HG03097 (cell line): ENCODE results near the gene SLC24A3.
A peak's percentile ranks its signal among the peaks of the same experiment; 100 is the strongest.
"Not testable (repeated sequence)": the region's sequence is repeated elsewhere in the genome, so short reads cannot be mapped to it uniquely, and the experiment has no call there.

Source experiments
- ATAC-seq: cut with Tn5 transposase; IDR thresholded peaks from one replicate; pipeline ENCODE4 v1.9.1; 2021; ENCODE audit not compliant: unreplicated experiment, low FRiP score

The SLC24A3 gene

GRCh38 chr20:19653327-19653726 lies 440.9 kb downstream of the SLC24A3 start:
- ATAC-seq, result no peak

DNA sequence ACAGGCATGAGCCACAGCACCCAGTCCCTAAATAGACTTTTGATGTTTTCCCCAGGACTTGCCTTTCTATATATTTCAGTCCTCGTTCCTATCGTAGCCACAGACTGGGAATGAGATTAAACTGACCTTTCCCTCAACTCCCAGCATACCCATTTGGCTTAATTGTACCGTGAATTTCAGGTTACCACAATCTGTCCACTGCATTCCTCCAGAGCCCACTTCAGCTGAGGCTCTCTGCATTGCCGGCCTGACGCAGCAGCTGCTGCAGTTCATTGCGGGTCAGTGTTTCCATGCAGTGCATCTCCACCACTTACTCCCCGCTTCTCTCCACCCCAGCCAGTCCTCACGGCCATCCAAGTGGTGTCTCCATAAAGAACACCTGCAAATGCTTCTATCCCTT lies 442.5 kb downstream of the SLC24A3 start:
- no peak for ATAC-seq

DNA sequence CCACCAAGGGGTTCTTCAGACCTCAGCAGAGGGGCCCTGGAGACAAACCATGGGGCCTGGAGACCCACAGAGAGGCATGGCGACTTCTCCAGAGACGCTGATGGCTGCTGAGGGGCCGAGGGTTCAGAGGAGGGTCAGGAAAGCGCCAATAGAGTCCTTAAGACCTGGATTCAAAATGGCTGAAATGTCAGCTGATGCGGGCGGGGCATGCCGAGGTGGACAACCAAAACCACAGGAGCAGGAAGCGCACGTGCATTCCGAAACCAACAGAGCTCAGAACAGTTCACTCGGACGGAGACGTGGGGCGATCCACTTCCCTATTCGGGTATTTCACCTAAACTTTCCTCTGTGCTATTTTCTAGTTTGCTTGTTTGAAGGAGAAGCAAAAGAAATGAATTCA lies 445.7 kb downstream of the SLC24A3 start:
- ATAC-seq, result peak; percentile 78

DNA sequence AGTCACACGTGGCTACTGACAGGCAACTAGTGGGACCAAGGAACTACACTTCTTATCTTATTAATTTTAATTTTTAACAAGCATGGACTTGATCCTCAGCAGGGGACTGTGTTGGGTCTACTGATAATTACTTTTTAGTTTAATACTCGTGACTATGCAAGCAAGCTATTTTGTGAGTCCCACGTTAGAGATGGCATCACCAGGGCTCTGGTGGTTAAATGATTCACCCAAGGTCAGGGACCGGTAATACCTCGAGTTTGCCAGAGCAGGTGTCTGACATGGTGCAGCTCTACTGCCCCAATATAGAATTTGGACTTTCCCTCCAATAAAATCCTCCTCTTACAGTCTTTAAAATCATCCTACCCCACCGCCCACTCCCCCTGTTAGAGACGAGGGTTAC lies 447.0 kb downstream of the SLC24A3 start:
- no peak for ATAC-seq

- ATAC-seq, result no peak
Observed at GRCh38 chr20:19660808-19661378, 448.5 kb downstream of the SLC24A3 start.

GRCh38 chr20:19661717-19662636 lies 449.5 kb downstream of the SLC24A3 start:
- ATAC-seq, result no peak

- ATAC-seq, result no peak
Observed at GRCh38 chr20:19662637-19662995, 450.2 kb downstream of the SLC24A3 start.

DNA sequence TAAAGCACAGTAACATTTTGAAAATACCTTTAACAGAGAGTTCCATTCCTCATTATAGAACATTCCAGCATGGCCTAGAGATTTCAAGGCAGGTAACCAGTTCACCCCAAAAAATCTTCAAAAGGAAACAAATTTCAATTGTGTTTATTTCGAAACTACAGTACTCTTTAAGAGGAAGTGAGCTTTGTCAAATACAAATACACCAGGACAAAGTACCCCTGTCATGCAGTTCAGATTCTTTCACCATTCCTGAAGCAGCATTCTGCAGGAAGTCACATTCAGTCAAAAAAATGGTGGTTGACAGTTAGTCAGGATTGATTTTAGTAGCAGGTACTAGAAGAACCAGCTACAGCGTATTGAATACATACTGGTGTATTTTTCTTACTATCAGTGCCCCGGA lies 456.0 kb downstream of the SLC24A3 start:
- no peak for ATAC-seq

DNA sequence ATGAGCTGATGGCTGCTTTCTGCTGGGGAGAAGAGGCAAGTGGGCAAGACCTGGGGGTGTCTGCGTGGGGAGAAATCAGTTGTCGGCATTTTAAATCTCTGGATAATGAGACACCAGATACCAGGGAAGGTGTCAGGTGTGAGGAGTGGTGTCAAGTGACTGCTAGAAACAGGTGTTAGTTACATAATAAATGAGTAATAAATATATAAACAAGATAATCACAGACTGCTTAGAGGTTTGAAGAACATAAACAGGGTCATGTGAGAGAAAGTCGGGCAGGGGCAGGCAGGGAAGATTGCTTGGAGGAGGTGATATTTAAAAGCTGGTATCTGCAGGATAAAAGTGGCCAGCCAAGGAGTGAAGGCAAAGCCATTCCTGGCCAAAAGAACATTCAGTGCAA lies 458.4 kb downstream of the SLC24A3 start:
- ATAC-seq, result no peak

DNA sequence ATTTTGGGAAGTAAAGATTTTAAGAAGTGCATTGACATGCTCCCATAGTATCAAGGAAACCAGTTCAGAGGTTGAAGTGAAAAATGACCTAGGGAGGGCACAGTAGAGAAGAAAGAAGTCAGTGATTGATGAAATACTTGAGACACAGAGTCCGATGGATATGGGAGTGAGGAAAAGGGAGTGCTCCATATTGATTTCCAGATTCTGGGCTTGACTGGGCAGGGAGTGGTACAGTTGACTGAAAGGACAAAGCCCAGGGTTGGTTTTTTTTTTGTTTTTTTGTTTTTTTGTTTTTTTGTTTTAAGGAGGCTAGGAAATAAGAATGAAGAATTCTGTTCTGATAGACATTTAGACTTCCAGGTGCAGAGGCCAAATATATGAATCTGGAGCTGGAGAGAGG lies 458.9 kb downstream of the SLC24A3 start:
- ATAC-seq, result no peak

DNA sequence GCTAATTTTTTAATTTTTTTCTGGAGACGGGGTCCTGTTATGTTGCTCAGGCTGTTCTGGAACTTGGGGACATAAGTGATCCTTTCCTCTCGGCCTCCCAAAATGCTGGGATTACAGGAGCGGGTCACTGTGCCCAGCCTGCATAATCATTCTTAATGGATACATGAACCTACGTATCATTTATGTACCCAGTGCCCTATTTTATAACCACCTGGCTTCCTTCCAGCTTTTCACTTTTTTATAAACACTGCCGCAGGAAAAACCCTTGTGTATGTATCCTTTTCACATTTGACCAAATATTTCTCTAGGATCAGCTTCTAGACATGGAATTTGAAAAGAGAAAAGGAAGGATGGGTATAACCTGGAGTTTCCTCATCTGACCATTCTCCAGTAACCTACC lies 460.1 kb downstream of the SLC24A3 start:
- no peak for ATAC-seq

- ATAC-seq, result no peak
Observed at GRCh38 chr20:19673575-19673974, 461.1 kb downstream of the SLC24A3 start.

DNA sequence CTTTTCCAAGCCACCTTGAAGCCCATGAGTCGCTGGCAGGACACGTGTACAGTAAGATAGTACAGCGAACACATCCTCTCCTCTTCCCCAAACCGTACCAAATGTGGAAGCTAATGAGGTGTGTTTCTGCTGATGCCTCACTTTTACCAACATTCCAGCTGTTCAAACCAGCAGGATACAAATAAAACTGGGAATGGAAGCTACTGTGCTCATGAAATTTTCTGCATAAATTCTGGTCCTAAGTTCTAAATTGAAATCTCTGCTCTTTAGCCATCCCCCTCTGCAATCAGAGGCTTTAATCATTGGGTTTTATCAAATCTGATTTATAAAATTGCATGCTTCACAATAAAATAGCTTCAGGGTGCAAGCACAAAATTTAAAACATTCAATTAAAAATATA lies 463.8 kb downstream of the SLC24A3 start:
- ATAC-seq, result no peak

GRCh38 chr20:19677336-19677735 lies 464.9 kb downstream of the SLC24A3 start:
- ATAC-seq, result no peak

DNA sequence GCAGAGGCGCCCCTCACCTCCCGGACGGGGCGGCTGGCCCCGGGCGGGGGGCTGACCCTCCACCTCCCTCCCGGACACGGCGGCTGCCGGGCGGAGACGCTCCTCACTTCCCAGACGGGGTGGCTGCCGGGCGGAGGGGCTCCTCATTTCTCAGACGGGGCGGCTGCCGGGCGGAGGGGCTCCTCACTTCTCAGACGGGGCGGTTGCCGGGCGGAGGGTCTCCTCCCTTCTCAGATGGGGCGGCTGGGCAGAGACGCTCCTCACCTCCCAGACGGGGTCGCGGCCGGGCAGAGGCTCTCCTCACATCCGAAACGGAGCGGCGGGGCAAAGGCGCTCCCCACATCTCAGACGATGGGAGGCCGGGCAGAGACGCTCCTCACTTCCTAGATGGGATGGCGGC lies 466.1 kb downstream of the SLC24A3 start:
- not testable (repeated sequence) for ATAC-seq

GRCh38 chr20:19679900-19680495 lies 467.6 kb downstream of the SLC24A3 start:
- no peak for ATAC-seq

DNA sequence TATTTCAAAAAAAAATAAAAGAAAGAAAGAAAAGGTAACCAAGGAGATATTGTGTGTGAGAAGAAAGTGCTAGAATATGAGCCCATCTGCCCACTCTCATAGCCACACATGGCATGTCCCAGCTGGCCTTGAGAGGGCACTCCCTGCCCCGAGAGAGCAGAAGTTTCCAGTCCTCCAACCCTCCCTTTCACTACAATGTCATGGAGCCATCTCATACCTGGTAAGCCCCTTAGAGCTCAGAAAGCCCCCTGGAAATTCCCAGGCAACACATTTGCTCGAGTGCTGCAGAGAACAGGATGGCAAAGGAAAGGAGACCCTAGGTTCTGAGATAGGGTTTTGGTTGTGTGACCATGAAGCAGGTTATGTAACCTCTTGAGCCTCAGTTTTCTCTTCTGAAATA lies 469.8 kb downstream of the SLC24A3 start:
- ATAC-seq, result no peak

- ATAC-seq, result no peak
Observed at GRCh38 chr20:19683188-19683587, 470.7 kb downstream of the SLC24A3 start.

DNA sequence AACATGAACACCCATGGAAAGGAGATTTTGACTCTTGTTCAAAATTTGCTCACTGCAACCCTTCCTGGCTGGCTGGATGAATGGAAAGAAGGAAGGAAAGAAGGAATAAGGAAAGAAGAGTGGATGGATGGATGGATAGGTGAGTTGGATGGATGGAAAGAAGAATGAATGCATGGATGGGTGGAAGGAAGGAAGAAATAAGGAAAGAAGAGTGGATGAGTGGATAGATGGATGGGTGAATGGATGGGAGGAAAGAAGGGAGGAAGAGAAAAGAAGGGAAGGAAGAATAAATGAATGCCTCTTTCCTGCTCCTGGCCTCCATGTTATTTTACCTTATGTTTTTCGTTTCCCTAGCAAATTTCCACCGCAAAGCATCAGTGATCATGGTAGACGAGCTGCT lies 471.4 kb downstream of the SLC24A3 start:
- no peak for ATAC-seq

DNA sequence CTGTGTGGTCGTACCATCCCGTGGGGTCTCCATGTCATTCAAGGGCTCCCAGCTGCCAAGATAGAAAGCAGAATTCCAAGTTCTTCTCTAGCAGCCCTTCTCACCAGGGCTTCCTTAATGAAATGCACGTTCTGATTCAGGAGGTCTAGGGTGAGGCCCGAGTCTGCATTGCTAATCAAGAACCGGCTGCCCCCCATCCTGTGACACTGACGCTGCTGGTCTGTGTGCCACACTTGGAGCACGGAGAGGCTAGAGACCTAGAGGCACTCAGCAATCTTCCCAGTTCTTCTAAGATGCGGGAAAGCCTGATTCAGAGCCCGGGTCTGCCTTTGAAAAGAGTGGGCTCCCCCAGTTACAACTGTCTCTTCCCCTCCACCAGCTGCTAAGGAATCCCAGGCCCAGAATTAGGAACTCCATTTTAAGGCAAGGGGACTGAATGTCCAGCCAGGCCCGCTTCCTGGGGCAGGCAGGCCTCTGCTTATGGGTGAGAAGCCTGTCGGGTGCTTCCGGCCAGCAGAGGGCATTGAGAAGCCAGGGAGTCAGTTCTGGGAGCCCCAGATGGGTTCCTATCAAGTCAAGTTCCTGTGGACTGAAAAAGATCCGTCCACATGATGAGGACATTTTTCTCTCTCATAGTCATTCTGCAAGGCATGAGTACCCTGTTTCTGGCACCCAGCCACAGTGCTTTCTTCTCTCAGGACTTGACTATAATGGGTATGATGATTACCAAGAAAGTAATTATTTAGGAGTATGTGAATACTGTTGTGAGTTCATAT lies 475.8 kb downstream of the SLC24A3 start:
- ATAC-seq, result no peak

GRCh38 chr20:19690462-19690861 lies 478.0 kb downstream of the SLC24A3 start:
- ATAC-seq, result no peak
